ENCODE data around the gene DOCK7.

Gene DOCK7

GRCh38 chr1:62405247-62405646 is 282.9 kb downstream of the DOCK7 start:
- no peak for DNase-seq
